Suprapubic skin (tissue), 4 donors: ENCODE data around the gene SLX9. TPM values are rescaled to one million over a fixed set of nuclear protein-coding genes. Genes with fewer than 3 reads are reported as not detected.

Experiments
- DNase-seq, 2 donors: peaks; one replicate each; pipeline ENCODE4 v3.0.0-alpha.2; 2019; ENCODE audit warnings: low spot score in 2 of 2
- H3K27ac ChIP-seq: fragments of 200-600 bp; sonication (generic); one replicate; pipeline ENCODE4 v1.5.1; 2019
- H3K27me3 ChIP-seq: fragments of 200-600 bp; sonication (generic); one replicate; pipeline ENCODE4 v1.5.1; 2019
- H3K36me3 ChIP-seq: fragments of 200-600 bp; sonication (generic); one replicate; pipeline ENCODE4 v1.5.1; 2019
- H3K4me1 ChIP-seq: fragments of 200-600 bp; sonication (generic); one replicate; pipeline ENCODE4 v1.5.1; 2019
- H3K4me3 ChIP-seq: fragments of 200-600 bp; sonication (generic); one replicate; pipeline ENCODE4 v1.5.1; 2019; ENCODE audit warnings: mild to moderate bottlenecking
- H3K9me3 ChIP-seq: fragments of 200-600 bp; sonication (generic); one replicate; pipeline ENCODE4 v1.5.1; 2019
- CTCF ChIP-seq, 2 donors: fragments of 200-600 bp in 1 of 2; fragments of 450-650 bp in 1 of 2; sonication (generic) in 1 of 2; IDR thresholded peaks; one replicate each; pipeline ENCODE4 v1.5.1; 2016 to 2019; ENCODE audit warnings: antibody characterized with exemption in 2 of 2, mild to moderate bottlenecking in 1 of 2, moderate library complexity in 1 of 2
- EP300 ChIP-seq: sonication (generic); formaldehyde crosslinking; IDR thresholded peaks from one replicate; pipeline ENCODE4 v1.6.1; 2017; ENCODE audit warnings: antibody characterized with exemption
- POLR2A ChIP-seq, 2 donors: fragments of 450-650 bp; IDR thresholded peaks; one replicate each; pipeline ENCODE4 v1.6.1; 2017; ENCODE audit warnings: antibody characterized with exemption in 2 of 2, mild to moderate bottlenecking in 2 of 2, moderate library complexity in 2 of 2
- POLR2AphosphoS5 ChIP-seq, 3 donors: sonication (generic); formaldehyde crosslinking; IDR thresholded peaks; one replicate each; pipeline ENCODE4 v1.6.1; 2017; ENCODE audit warnings: antibody characterized with exemption in 3 of 3
- WGBS: methylation state at CpG from one replicate; pipeline ENCODE4 v1.1.5; 2018; 5-methylcytosine and 5-hydroxymethylcytosine counted together
- total RNA-seq, 4 donors: library from RNA; depleted of rRNA; stranded (reverse); fragments of >200 nt; gene quantifications; one replicate each; pipeline ENCODE4 v1.1.0, GENCODE V29; 2016

The SLX9 gene
- total RNA-seq, 4 donors from 2014 or later = 13.4 to 16.9 (median 14.4) TPM

- Histone ChIP-seq H3K9me3 (no peaks in the 10 kb centered on the region), H3K4me3 (no peak overlapping the region), H3K27ac (no peak overlapping the region), H3K27me3 (no peaks in the 10 kb centered on the region), H3K4me1 (peaks cover 25% of the 10 kb centered on the region), H3K36me3 (peaks cover 32% of the 10 kb centered on the region)
- TF ChIP-seq CTCF (IDR thresholded peaks at IDR 0.05) = no peak
- TF ChIP-seq EP300 = no peak
- no peak for TF ChIP-seq POLR2A (IDR thresholded peaks at IDR 0.05)
- no peak for TF ChIP-seq POLR2AphosphoS5 (IDR thresholded peaks at IDR 0.05)
- 71% methylated on average over 18 of the region's 36 CpGs for WGBS
- DNase-seq = no peak
These were observed 31.2 kb downstream of the SLX9 start for GRCh38 chr21:44970766-44971671.

- peaks cover 38% of the 10 kb centered on the region for H3K36me3 ChIP-seq
- no peaks in the 10 kb centered on the region for H3K9me3 ChIP-seq
- H3K27ac ChIP-seq = no peak overlapping the region
- WGBS = 88% methylated on average over 9 of the region's 10 CpGs
- no peaks in the 10 kb centered on the region for H3K27me3 ChIP-seq
- TF ChIP-seq POLR2AphosphoS5 (IDR thresholded peaks at IDR 0.05) (no peak), POLR2A (IDR thresholded peaks at IDR 0.05) (no peak), EP300 (no peak), CTCF (IDR thresholded peaks at IDR 0.05) (no peak)
- DNase-seq = no peak
- no peak overlapping the region for H3K4me3 ChIP-seq
- peaks cover 22% of the 10 kb centered on the region for H3K4me1 ChIP-seq
These were observed 31.8 kb downstream of the SLX9 start for GRCh38 chr21:44971672-44971995.

GRCh38 chr21:44972301-44972814, 32.5 kb downstream of the SLX9 start:
- Histone ChIP-seq H3K4me1 (peaks cover 18% of the 10 kb centered on the region), H3K9me3 (no peaks in the 10 kb centered on the region), H3K36me3 (peaks cover 44% of the 10 kb centered on the region), H3K27ac (no peak overlapping the region), H3K27me3 (no peaks in the 10 kb centered on the region), H3K4me3 (no peak overlapping the region)
- no peak for DNase-seq
- WGBS = 92% methylated on average over 16 of the region's 19 CpGs
- no peak for TF ChIP-seq CTCF (IDR thresholded peaks at IDR 0.05)

- DNase-seq = no peak
- 69% methylated on average over 5 of the region's 16 CpGs for WGBS
- TF ChIP-seq CTCF (IDR thresholded peaks at IDR 0.05) = no peak
- TF ChIP-seq POLR2A (IDR thresholded peaks at IDR 0.05) = no peak
- TF ChIP-seq EP300 = no peak
- TF ChIP-seq POLR2AphosphoS5 (IDR thresholded peaks at IDR 0.05) = no peak
- Histone ChIP-seq H3K4me1 (peaks cover 16% of the 10 kb centered on the region), H3K9me3 (no peaks in the 10 kb centered on the region), H3K27me3 (no peaks in the 10 kb centered on the region), H3K36me3 (peaks cover 46% of the 10 kb centered on the region), H3K4me3 (no peak overlapping the region), H3K27ac (no peak overlapping the region)
These were observed 33.0 kb downstream of the SLX9 start for GRCh38 chr21:44972821-44973220.

GRCh38 chr21:44973598-44973997, 33.8 kb downstream of the SLX9 start:
- WGBS = 91% methylated on average over 9 of the region's 14 CpGs
- Histone ChIP-seq H3K36me3 (peaks cover 46% of the 10 kb centered on the region), H3K4me1 (peaks cover 14% of the 10 kb centered on the region), H3K9me3 (no peaks in the 10 kb centered on the region), H3K4me3 (no peak overlapping the region), H3K27ac (no peak overlapping the region), H3K27me3 (no peaks in the 10 kb centered on the region)
- no peak for TF ChIP-seq POLR2A (IDR thresholded peaks at IDR 0.05)
- TF ChIP-seq CTCF (IDR thresholded peaks at IDR 0.05) = no peak
- TF ChIP-seq POLR2AphosphoS5 (IDR thresholded peaks at IDR 0.05) = no peak
- TF ChIP-seq EP300 = no peak
- DNase-seq = no peak
